OCI-LY7 (cell line): ENCODE data around the gene LHFPL6. TPM values are rescaled to one million over a fixed set of nuclear protein-coding genes. Genes with fewer than 3 reads are reported as not detected.

ENCODE experiments used
- BruUV-seq: library from RNA; stranded (reverse); fragments of 400-500 nt; replicated peaks from 2 replicates; lab custom pipeline; 2021; lab: Mats Ljungman, UMichigan
- CTCF ChIA-PET: fragments of 300-600 bp; sonication (Branson Sonifier 250); formaldehyde crosslinking; loops from one replicate; lab custom pipeline; 2022; ENCODE audit warnings: antibody characterized with exemption; ENCODE audit not compliant: unreplicated experiment; lab: Charles Lee
- POLR2A ChIA-PET: fragments of 300-600 bp; sonication (Branson Sonifier 250); formaldehyde crosslinking; loops from one replicate; lab custom pipeline; 2022; ENCODE audit warnings: antibody characterized with exemption; lab: Charles Lee
- DNase-seq: peaks from one replicate; pipeline ENCODE4 v3.0.0-alpha.2; 2015; ENCODE audit warnings: low spot score
- H2AFZ ChIP-seq: fragments of 200-600 bp; sonication (generic), shearing (Covaris generic); 2 replicates; pipeline ENCODE4 v1.6.1; 2014; ENCODE audit warnings: mild to moderate bottlenecking, antibody characterized with exemption, low read length, moderate library complexity
- H3K27ac ChIP-seq: fragments of 200-600 bp; sonication (generic); 2 replicates; pipeline ENCODE4 v1.5.1; 2014; ENCODE audit warnings: mixed run types, low read depth, mild to moderate bottlenecking, moderate library complexity, low read length, inconsistent platforms; ENCODE audit not compliant: poor library complexity, severe bottlenecking
- H3K36me3 ChIP-seq: fragments of 200-600 bp; sonication (generic); 2 replicates; pipeline ENCODE4 v1.6.1; 2014; ENCODE audit warnings: mild to moderate bottlenecking, antibody characterized with exemption, low read length, moderate library complexity, mixed read lengths; ENCODE audit not compliant: insufficient read depth
- H3K4me1 ChIP-seq: fragments of 200-600 bp; sonication (generic); 2 replicates; pipeline ENCODE4 v1.5.1; 2014; ENCODE audit warnings: mild to moderate bottlenecking, low read length; ENCODE audit not compliant: insufficient read depth, poor library complexity, severe bottlenecking
- H3K4me2 ChIP-seq: fragments of 200-600 bp; sonication (generic); 2 replicates; pipeline ENCODE4 v1.6.1; 2014; ENCODE audit warnings: mild to moderate bottlenecking, low read length
- H3K4me3 ChIP-seq: fragments of 200-600 bp; sonication (generic); 2 replicates; pipeline ENCODE4 v1.5.1; 2014; ENCODE audit warnings: mild to moderate bottlenecking, low read depth, low read length; ENCODE audit not compliant: poor library complexity, severe bottlenecking
- H3K79me2 ChIP-seq: fragments of 200-600 bp; sonication (generic); 2 replicates; pipeline ENCODE4 v1.6.1; 2016; ENCODE audit warnings: low read depth, mild to moderate bottlenecking, low read length, moderate library complexity, mixed read lengths; ENCODE audit not compliant: insufficient read depth
- H3K9me2 ChIP-seq: fragments of 200-600 bp; sonication (generic); 2 replicates; pipeline ENCODE4 v1.6.1; 2016; ENCODE audit warnings: mild to moderate bottlenecking, low read length, mixed read lengths; ENCODE audit not compliant: insufficient read depth
- H3K9me3 ChIP-seq: fragments of 200-600 bp; sonication (generic); 2 replicates; pipeline ENCODE4 v1.6.1; 2014; ENCODE audit warnings: mild to moderate bottlenecking, mixed run types, low read length, mixed read lengths
- H4K20me1 ChIP-seq: fragments of 200-600 bp; sonication (generic); 2 replicates; pipeline ENCODE4 v1.6.1; 2014; ENCODE audit warnings: mild to moderate bottlenecking, antibody characterized with exemption, low read length, moderate library complexity, mixed read lengths; ENCODE audit not compliant: insufficient read depth
- EZH2phosphoT487 ChIP-seq: fragments of 200-600 bp; sonication (generic); IDR thresholded peaks from 2 replicates; pipeline ENCODE4 v1.6.1; 2018; ENCODE audit warnings: low read depth, borderline replicate concordance, mild to moderate bottlenecking, mixed run types, antibody characterized with exemption, low read length, moderate library complexity, mixed read lengths
- intact Hi-C: fragments of 100-400 bp; cut with micrococcal nuclease; formaldehyde crosslinking; loops from one replicate; pipeline ENCODE4 v1.10.0; 2022; ENCODE audit not compliant: unreplicated experiment
- total RNA-seq, 2 experiments: library from RNA; depleted of rRNA in 1 of 2; stranded (reverse); fragments of >200 nt in 1 of 2; shearing (Covaris generic) in 1 of 2; gene quantifications; 2 replicates each; pipeline ENCODE4 v1.2.3, GENCODE V29; 2014 to 2022
- TF ChIP-seq, protein P1 (sequence below): fragments of 200-600 bp; sonication (generic); conservative IDR thresholded peaks from 2 replicates; pipeline ENCODE4 v1.5.1; 2014; ENCODE audit warnings: mild to moderate bottlenecking, antibody characterized with exemption, low read length, moderate library complexity, mixed read lengths

The LHFPL6 gene
- total RNA-seq, 2 experiments from 2014 or later: 15.1 to 27.7 TPM

DNA sequence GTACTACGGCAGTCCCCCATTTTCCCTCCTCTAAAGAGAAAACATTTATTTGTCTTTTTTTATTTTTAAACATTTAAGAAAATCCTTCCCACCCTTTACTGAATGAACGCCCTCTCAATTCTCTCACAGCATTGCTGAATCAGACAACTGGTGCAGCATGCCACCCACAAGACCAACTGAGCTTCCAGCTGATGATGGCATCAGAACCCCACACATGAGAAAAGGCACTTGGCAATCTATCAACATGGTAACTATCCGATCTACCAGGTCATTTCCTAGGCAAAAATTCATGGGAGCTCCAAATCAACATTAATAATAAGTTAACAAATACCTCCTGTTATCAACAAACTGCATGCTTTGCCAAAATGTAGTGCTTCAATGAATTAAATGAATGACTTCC lies 43.1 kb downstream of the LHFPL6 start:
- no peak for DNase-seq
- no peaks in the 10 kb centered on the region for H3K4me1 ChIP-seq
- no peak overlapping the region for H3K4me2 ChIP-seq
- ChIA-PET POLR2A (interaction anchor here (0.5 kb wide), 1 partner anchor 13 kb away, joined by 5 read pairs; no protein-coding TSS in a partner anchor), CTCF (no interaction called here)
- H3K79me2 ChIP-seq: no peaks in the 10 kb centered on the region; the same call in 1 of the 2 replicates
- BruUV-seq: no TSS peak
- intact Hi-C loops: no loop called here
- no peak overlapping the region for H2AFZ ChIP-seq
- peaks cover 18% of the 10 kb centered on the region; the same call in 1 of the 2 replicates for H3K36me3 ChIP-seq
- no peaks in the 10 kb centered on the region for H3K9me2 ChIP-seq
- no peak overlapping the region for H3K4me3 ChIP-seq
- no peak overlapping the region for H3K27ac ChIP-seq
- no peak for TF ChIP-seq EZH2phosphoT487
- TF ChIP-seq, protein P1, sequence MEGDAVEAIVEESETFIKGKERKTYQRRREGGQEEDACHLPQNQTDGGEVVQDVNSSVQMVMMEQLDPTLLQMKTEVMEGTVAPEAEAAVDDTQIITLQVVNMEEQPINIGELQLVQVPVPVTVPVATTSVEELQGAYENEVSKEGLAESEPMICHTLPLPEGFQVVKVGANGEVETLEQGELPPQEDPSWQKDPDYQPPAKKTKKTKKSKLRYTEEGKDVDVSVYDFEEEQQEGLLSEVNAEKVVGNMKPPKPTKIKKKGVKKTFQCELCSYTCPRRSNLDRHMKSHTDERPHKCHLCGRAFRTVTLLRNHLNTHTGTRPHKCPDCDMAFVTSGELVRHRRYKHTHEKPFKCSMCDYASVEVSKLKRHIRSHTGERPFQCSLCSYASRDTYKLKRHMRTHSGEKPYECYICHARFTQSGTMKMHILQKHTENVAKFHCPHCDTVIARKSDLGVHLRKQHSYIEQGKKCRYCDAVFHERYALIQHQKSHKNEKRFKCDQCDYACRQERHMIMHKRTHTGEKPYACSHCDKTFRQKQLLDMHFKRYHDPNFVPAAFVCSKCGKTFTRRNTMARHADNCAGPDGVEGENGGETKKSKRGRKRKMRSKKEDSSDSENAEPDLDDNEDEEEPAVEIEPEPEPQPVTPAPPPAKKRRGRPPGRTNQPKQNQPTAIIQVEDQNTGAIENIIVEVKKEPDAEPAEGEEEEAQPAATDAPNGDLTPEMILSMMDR: no peak
- H4K20me1 ChIP-seq: no peaks in the 10 kb centered on the region
- H3K9me3 ChIP-seq: 0 out of 2 replicates have a peak, but pooled peaks cover 3% of the 10 kb centered on the region

DNA sequence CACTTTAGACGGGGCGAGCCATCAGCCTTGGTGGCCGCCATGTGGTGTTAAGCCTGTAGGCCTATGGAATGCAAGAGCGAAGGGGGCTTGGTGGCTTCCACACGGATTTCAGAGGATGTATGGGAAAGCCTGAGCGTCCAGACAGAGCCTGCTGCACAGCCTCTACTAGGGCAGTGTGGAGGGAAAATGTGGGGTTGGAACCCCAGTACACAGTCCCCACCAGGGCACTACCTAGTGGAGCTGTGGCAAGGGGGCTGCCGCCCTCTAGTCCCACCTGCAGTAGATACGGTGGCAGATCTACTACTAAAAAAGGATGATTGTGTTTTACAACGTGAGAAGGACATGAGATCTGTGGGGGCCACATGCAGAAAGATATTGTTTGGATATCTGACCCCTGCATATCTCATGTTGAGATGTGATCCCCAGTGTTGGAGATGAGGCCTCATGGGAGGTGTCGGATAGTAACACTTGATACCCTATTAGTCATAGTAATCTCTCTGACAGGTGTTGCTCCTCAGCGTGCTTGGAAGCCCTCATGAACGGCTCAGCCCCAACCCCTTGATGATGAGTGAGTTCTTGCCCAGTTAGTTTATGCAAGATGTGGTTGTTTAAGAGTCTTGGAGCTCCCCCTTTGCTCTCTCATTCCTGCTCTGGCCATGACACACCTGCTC lies 45.6 kb downstream of the LHFPL6 start:
- intact Hi-C loops: no loop called here
- no peak for TF ChIP-seq EZH2phosphoT487
- TF ChIP-seq, protein P1: no peak
- no peak overlapping the region for H3K4me2 ChIP-seq
- no peak for DNase-seq
- H3K79me2 ChIP-seq: no peaks in the 10 kb centered on the region
- no peaks in the 10 kb centered on the region for H4K20me1 ChIP-seq
- BruUV-seq: no TSS peak
- H3K4me3 ChIP-seq: no peak overlapping the region
- no peak overlapping the region for H2AFZ ChIP-seq
- H3K36me3 ChIP-seq: peaks cover 21% of the 10 kb centered on the region
- no peak overlapping the region for H3K27ac ChIP-seq
- POLR2A ChIA-PET: no interaction called here
- no peaks in the 10 kb centered on the region for H3K4me1 ChIP-seq
- H3K9me2 ChIP-seq: no peaks in the 10 kb centered on the region
- CTCF ChIA-PET: no interaction called here
- H3K9me3 ChIP-seq: 0 out of 2 replicates have a peak, but pooled peaks cover 3% of the 10 kb centered on the region

DNA sequence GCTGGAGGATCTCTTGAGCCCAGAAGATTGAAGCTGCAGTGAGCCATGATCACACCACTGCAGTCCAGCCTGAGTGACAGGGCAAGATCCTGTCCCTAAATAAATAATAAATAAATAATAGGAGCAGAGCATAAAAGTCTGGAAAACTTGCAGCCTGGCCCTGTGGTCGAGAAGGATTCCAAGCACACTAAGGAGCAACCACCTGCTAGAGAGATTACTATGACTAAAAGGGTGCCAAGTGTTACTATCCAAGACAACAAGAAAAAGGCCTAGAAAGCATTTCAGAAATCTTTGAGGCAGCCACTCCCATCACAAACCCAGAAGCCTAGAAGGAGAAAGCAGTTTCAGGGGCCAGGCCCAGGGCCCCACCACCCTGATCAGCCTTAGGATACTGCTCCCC lies 46.1 kb downstream of the LHFPL6 start:
- CTCF ChIA-PET: no interaction called here
- intact Hi-C loops: no loop called here

More for the DNA sequence above, 46.1 kb downstream of the LHFPL6 start:
- H3K79me2 ChIP-seq: no peaks in the 10 kb centered on the region
- no peak overlapping the region for H3K27ac ChIP-seq
- POLR2A ChIA-PET: no interaction called here
- no peak overlapping the region for H3K4me3 ChIP-seq
- peaks cover 27% of the 10 kb centered on the region for H3K36me3 ChIP-seq
- H3K9me2 ChIP-seq: no peaks in the 10 kb centered on the region
- no peaks in the 10 kb centered on the region for H3K4me1 ChIP-seq
- no peak overlapping the region for H3K4me2 ChIP-seq
- H2AFZ ChIP-seq: no peak overlapping the region
- DNase-seq: no peak
- no peaks in the 10 kb centered on the region for H4K20me1 ChIP-seq
- H3K9me3 ChIP-seq: 0 out of 2 replicates have a peak, but pooled peaks cover 3% of the 10 kb centered on the region
- BruUV-seq: no TSS peak
- TF ChIP-seq, protein P1: no peak
- no peak for TF ChIP-seq EZH2phosphoT487
